Stimulated activated CD8-positive, alpha-beta memory T cell treated with anti-CD3 and anti-CD28 coated beads, Interleukin-7, amount 100 ng/mL, for 4 hours (primary cell): ENCODE measurements around the gene CASP7.
"Not testable (repeated sequence)": the region's sequence is repeated elsewhere in the genome, so short reads cannot be mapped to it uniquely, and the experiment has no call there.

Experiments
- DNase-seq, 2 donors: peaks; one replicate each; pipeline ENCODE4 v3.0.0-alpha.2; 2020; ENCODE audit warnings: low read depth in 2 of 2

The CASP7 gene

DNA sequence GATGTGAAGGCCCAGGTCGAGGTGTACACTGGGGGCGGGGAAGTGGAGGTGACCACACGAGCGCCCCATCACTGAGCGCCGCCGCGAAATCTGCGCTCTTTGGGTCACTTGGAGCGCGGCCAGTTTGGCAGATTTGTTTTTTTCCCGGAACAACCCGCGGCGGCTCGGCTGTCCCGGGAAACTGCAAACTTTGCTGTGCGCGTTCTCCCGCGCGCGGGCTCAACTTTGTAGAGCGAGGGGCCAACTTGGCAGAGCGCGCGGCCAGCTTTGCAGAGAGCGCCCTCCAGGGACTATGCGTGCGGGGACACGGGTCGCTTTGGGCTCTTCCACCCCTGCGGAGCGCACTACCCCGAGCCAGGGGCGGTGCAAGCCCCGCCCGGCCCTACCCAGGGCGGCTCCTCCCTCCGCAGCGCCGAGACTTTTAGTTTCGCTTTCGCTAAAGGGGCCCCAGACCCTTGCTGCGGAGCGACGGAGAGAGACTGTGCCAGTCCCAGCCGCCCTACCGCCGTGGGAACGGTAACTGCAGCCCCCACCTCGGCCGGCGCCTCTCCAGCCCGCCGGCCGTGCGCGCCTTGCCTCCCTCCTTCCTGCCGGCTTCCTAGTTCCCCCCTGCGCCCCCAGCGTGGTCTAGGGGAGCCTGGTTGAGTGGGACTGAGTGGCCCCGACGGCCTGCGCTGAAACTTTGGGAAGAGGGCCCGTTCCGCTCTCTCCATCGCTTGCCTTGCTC, at the start of gene CASP7:
Gene CASP7 (plus strand): TSS at position 450 of the 727 bp plus-strand sequence. CDS start 17,582 bp downstream, outside the sequence.
- DNase-seq, result peak; percentile 69 to 80

DNA sequence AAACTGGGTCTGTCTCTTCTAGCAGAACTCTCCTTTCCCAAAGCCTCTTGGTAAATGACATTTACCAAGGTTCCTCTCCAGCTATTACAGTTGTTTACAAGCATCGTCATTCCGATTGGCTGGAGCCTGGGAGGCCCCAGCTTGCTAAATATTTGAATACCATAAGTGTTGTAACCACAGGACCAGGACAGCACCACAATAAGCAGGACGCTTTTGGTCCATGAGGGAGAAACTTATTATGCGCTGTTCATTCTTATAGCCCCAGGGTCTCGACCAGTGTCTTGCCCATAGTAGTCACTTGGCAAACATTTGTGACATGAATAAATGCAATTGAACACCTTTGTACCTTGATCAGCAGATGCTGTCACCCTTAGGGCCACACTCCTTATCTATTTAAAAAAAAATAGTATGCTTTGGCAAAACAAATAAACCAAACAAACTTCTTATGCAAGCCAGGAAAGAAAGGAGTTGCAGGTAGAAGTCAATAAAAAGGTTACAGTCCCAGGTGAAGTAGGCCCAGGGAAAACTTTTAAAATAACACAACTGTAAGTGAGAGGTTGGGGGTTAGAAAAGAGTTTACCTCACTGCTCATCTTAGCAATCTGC, 48.7 kb upstream of the CASP7 start:
- DNase-seq, result no peak

DNA sequence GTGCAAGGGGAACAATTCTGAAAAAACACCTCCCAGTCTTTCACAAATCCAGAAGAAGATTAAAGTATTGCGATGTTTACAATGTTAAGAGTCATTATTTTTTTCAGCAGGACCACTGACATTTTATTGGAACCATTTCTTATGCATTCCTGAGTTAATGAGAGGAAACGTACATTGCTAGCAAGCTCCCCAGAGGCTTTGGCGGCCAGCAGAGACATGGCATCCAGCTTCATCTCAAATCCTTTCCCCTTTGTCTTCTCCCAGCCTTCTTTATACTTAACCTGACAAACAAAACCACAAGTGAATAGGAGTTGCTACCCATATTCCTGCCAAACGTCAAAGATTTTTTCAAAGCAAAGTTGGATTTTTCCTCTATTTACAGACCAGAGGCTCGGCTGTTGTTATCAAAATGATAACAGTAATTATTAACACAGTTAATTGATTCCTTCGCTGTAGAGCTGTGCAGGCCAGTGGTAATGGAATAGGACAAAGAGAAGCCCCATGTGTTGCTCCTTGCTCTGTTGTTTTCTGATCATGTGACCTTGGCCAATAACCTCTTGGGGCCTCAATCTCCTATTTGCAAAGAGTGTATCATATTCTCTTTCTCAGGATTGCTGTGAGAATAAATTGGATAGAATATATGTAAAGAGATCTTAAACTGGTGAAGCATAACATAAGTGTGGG, 47.9 kb upstream of the CASP7 start:
- DNase-seq, result no peak

DNA sequence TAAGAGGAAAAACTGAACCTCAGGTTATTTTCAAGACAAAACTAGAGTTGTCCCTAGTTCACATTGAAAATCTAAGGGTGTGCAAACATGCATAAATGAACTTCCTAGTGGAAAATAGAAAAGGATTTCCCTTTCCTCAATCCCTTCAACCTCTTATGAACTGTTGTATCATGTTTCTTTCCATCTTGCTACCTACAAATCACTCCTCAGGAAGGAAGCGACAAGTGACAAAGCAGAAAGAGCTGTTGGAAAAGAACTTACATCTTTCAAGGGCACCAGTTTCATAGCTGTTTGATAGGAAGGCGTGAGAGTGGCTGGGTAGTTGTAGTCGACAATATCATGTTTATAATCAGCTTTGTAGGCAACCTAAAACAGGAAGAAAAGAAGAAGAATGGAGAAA, 39.7 kb upstream of the CASP7 start:
- no peak for DNase-seq

DNA sequence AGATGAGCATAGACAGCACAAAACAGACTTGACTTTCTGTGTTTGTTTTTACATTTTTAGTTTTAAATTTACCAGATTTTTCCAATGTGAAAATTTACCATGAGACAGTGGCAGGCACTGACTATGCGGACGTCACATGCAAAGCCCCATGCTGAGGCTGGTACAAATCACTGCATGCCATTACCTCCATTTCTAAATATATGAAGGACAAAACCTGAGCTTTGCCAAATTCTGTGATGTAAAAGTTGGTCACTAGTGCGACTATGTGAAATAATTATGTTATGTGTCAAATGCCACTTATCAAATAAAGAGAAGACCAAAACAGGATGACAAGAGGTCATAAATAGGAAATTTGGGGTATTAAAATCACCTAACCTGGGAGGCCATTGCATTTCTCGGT, 38.0 kb upstream of the CASP7 start:
- DNase-seq, result no peak

DNA sequence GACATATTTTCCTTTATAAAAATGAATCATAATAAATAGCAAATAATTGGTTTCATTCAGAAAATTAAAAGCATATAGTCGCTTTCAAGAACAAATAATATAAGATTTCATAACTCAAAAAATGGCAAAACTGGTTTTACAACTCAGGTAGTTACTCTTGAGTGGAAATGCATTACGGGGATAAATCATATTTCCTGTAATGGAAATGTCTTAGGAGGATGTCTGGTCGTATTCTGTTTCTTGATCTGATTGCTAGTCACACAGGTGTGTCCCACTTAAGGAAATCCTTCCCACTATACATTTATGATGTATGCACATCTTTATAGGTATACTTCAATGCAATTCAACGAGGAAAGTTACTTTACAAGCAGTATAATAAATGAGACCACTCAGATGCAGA, 36.5 kb upstream of the CASP7 start:
- no peak for DNase-seq

DNA sequence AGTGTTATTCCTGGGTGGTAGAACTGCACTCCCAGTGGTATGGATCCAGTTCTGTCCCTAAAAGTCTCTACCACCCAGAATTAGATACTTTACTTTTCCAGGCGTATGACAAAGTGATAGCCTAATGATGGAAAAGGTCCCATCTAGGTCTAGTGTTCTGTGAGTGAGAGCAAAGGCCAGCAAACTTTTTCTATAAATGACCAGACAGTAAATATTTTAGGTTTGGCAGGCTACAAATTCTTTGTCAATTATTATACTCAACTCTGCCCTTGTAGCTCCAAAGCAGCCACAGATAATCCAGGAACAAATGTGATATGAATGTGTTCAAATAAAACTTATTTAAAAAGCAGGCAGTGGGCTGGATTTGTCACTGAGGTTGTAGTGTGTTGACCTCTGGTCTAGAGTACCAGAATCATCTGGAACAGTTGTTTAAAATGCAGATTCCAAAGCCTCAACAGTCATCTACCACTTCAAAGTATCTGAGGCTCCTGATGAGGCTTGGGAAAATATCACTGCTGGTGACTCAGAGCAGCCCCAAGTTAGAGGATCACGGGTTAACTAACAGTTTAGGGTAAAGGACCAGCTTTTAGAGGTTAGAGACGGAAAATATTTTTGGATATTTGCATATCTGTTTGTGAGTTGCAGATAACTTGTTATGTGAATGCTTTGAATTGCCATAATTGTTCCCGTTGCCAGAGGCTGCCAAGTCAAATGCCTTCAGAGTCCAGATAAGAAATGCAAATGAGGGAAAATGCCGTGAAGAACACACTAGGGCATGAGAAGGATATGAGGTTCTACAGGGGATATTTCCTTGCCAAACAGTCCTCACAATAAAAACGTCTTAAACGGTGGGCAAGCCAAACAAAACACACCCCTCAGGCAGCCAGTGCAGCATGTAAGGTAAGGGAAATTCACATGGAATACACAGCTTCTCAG, 35.3 kb upstream of the CASP7 start:
- no peak for DNase-seq

DNA sequence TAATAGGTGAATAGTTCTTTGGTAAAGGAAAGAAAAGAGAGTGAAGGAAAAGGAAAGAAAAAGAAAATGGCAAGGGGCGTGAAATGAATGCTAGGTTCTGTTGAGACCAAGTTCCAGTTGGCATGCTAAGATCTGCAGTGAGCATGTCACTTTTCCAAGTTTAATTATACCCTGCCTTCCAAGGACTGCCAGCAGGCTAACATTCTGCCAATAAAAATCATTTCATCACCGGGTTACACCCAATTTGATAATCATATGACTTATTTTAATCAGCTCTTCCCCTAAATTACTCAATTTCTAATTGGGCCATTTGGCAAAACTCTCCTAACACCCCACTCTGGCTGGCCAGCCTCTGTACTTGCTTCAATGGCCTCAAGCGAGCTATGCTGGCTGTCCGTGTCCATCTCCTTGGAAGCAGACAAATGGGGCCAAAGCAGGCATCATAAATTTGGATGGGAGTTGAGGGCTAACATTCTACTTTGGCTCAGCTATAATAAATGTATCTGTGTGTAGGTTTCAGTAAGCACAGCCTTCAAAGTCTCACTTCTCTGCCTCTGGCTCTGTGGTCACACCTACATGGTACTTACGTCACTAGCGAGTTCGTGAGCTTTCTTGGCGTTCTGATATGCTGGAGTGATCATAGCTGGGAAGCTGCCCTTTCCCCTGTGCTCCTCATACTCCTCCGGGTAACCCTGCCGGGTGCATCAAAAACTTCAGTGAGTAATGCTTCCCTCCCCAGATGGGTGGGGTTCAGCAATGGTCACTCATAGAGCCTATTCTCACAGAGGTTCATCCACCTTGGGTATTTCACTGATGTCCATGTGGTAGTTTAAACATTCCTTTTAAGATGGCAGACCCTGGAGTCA, 33.1 kb upstream of the CASP7 start:
- no peak for DNase-seq

DNA sequence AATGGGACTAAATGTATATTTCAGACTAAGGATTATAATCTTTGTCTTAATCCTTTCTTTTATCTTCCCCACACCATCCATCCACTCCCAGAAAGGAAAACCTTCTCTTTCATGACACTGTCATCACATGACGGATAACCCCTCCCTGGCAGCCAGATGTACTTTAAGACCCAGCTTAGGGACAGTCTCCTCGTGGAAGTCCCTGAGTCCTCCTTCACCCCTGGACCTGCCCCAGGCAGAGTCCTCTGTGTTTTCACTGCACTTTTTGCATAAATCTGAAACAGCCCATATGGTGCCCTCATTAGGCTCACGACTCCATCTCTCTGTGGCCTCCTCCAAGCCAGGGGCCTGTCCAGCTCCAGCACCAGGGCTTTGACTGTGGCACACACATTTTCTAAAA, 31.9 kb upstream of the CASP7 start:
- DNase-seq, result no peak

DNA sequence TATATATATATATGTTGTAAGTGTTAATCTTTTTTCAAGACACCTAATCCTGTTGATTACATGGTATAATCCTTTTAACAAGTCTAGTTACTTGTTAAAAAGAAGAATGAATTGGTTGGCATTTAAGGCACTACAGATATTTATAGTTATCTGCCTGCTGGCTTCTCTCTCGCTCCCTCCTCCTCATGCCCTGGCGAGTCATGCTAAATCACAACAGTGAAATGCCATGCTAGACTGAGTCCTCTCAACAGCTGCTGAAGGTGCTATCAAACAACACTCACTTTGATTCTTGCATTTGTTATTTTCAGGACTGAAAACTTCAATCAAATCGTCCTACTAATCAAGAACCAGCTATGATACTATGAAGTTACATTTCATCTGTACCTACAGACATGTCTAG, 31.2 kb upstream of the CASP7 start:
- no peak for DNase-seq

DNA sequence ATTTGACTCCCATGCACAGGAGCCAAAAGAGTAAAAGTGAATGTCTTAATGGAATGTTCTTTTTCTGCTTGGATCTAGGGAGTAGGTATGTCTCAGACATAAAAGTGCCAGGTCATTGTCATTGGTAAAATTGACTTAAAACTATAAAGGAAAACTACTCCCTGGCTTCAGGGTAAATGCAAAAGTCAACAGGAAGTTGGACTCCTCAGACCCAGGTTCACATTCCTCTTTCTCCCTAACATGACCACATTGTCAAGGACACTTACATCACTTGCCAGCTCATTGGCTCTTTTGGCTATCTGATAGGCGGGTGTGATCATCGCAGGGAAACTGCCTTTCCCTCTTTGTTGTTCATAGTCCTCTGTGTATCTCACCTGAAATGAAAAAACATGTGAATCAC, 29.5 kb upstream of the CASP7 start:
- DNase-seq, result no peak

DNA sequence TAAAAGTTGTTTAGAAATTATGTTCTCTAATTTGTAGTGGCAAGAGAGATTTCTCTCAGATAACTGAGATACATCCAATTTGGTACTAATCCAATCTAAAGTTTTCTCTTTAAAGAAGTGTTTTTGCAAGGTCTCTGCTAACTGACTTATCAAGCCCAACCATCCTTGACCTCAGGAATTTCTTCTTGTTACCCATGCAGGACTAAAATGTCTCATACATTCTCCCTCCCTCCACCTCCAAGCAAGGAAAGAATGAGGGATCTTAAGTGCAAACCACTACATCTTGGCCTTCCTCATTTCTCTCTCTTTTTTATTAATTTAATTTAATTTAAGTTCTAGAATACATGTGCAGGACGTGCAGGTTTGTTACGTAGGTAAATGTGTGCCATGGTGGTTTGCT, 28.7 kb upstream of the CASP7 start:
- DNase-seq, result no peak

DNA sequence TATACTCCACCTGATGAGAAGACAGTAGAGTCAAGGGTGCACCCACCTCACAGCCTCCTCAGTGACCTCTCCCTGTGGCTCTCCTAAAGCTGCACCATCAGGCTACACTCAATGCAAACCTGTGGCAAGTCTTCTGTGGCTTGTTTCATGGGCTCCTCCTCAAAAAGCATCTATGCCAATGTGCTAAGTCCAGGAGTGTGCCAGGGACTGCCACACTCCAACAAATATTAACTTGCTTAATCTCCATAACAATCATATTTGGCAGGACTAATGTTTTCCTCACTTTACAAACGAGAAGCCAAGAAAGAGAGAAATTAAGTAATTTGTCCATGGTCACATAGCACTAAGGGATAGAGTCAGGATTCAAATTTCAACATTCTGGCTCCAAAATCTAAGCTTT, 27.8 kb upstream of the CASP7 start:
- DNase-seq, result no peak

DNA sequence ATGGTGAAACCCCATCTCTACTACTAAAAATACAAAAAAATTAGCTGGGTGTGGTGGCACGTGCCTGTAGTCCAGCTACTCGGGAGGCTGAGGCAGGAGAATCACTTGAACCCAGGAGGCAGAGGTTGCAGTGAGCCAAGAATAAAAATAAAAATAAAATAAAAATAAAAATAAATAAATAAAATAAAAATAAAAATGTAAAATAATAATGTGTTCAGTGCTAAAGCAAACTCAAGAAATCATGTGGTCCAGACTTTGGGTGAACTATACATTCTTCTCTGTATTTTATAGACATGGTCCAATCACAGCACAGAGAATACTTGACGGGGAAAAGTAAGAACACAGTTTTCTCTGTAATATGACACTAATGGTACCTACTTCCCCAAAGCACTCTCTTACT, 27.3 kb upstream of the CASP7 start:
- not testable (repeated sequence) for DNase-seq

DNA sequence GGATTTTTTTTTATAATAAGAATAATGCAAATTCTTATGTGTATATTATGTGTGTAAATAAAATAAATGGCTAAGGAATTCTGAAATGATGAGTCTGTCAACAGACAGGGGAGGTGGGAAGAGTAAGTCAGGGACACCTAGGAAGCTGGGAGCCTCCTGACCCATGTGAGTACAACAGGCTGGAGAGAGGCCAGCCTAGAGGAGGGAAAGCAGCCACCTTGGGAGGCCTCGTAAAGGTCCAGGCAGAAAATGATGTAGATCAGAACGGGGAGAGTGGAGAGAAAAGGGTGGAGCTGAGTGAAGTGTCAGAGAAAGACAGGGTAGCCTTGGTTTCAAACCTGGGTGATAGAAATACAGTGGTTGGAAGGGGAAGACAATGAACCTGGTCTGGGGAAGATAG, 22.8 kb upstream of the CASP7 start:
- no peak for DNase-seq

DNA sequence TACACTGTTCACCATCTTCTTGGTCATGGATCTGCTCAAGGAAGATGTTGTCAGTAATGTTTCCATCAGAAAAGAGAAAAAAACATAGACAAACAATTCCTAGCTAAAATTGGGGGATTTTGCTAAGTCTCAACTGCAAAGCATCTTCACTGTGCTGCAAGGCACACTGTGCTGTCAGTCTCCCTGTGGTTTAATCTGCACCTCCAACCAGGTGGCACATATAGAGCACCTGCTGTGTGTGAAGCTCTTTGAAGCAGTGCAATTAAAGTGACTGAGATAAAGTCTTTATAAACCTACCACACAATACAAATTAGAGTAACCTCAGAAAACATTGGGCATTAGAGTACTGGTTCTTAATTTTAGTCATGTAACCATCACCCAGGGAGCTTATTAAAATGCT, 22.2 kb upstream of the CASP7 start:
- no peak for DNase-seq

DNA sequence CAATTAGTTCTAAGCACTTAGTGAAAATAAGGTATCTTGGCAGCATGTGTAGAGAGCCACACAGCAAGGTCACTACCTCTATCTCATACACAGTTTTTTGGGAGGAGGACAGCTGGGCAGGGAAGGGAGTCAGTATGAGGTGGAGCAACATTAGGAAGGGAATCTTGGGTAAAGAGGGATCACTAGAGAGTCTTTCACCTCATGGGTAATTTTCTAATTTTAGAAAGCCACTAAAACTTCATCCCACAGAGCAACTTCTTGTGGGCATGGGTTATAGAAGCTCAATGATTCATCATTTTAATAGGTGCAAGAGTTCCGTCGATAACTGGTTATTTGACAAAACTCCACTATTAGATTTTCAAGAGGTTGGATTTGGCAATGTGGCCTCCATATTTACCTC, 18.4 kb upstream of the CASP7 start:
- DNase-seq, result no peak

DNA sequence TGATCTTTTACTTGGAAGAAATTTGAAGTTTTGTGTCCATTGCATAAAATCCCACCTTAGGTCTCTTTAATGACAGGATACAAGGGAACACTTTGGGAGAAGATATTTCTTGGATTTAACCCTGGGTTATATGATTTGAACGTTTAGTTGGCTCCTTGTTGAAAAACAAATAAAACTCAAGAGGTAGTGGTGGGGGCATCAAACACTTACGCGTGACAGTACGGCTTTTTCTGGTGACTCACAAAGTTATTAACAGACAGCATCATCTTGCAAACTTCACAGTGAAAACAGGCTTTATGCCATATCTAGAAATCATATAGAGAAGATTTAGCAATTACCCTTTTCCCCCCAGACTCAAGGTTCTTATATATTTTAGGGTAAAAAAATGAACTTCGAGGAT, 16.6 kb upstream of the CASP7 start:
- no peak for DNase-seq

DNA sequence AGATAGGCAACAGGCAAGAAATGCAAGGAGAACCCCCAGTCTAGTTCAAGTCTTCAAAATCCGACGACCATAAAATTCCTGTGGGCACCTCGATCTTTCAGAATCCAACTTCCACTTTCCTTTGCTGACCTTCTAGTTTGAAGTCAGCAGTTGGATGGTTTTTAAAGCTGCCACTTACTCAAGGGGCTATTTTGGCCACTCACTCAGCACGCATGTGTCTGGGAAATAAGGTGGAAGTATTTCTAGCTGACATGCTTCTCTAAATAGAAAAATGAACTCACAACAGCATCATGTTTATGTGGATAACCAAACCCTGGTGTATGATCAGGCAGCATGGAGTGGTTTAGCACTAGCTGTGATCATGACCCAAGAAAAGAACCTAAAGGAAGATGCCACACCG, 15.8 kb upstream of the CASP7 start, which contains the start of gene NRAP:
Gene NRAP (minus strand): TSS at position 134 of the 400 bp plus-strand sequence. CDS start 159 bp downstream, outside the sequence.
- DNase-seq, result no peak

DNA sequence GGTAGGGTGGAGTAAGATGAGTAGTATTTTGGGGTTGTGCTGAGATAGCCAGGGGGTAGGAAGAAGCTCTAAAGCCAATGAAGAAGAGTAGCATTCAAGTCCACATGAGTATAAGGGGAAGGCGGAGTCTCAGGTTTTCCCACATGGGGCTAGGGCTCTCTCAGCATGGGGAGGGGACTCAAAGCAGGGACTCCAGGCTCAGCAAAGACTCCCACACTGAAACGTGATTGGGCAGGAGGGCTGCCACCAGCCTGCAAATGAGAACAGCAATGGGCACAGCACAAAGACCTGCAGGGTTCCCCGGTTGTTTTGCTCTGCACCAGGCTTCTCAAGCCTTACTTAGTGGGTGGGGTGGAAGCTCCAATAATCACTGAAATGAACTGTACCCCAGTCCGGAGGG, 14.4 kb upstream of the CASP7 start:
- no peak for DNase-seq

DNA sequence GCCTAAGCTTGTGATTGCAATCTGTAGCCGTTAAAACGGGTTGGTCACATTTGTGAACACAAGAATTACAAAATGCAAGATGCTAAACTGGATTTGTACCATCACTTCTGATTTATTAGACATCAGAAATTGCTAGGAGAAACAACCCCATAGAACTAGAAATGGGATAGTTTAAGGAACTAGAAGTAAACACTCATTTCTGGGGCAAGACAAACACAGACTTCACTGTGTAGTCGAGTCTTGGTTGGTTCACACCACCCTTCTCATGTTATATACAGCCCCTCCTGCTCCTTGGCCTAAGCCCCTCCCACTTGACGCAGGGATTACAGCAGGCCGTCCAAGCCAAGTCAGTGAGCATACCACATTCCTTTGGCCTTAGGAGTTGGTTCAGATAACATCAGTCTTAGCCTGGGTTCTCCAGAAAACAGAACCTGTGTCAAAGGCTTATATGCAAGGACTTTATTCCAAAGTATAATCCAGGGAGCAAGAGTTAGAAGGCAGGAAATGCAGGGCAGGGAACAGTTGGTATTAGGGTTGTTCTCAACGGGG, 13.8 kb upstream of the CASP7 start:
- DNase-seq, result no peak
